Thoracic aorta (tissue), 2 donors: ENCODE results near the gene SLFN12L. TPM values are rescaled to one million over a fixed set of nuclear protein-coding genes. Genes with fewer than 3 reads are reported as not detected.
A peak's percentile ranks its signal among the peaks of the same experiment; 100 is the strongest.
"Not testable (repeated sequence)": the region's sequence is repeated elsewhere in the genome, so short reads cannot be mapped to it uniquely, and the experiment has no call there.

Experiments
- ATAC-seq: fragments of 150-250 bp; one replicate; pipeline ENCODE4 v1.8.0; 2017; ENCODE audit warnings: low read depth; ENCODE audit not compliant: insufficient number of reproducible peaks, low FRiP score
- DNase-seq: peaks from one replicate; pipeline ENCODE4 v3.0.0-alpha.2; 2020; ENCODE audit warnings: low spot score
- H3K27ac ChIP-seq, 2 donors: fragments of 200-600 bp; sonication (generic); 1 replicate in 1 of 2; 2 replicates in 1 of 2; pipeline ENCODE4 v1.5.1; 2016; ENCODE audit warnings: mild to moderate bottlenecking in 2 of 2, moderate library complexity in 2 of 2
- H3K27me3 ChIP-seq: fragments of 200-600 bp; sonication (generic); replicated peaks from 2 replicates; pipeline ENCODE4 v1.6.0; 2016; ENCODE audit warnings: mild to moderate bottlenecking; ENCODE audit not compliant: insufficient read depth
- H3K36me3 ChIP-seq: fragments of 200-600 bp; sonication (generic); one replicate; pipeline ENCODE4 v1.5.1; 2016
- H3K4me1 ChIP-seq, 2 donors: fragments of 200-600 bp; sonication (generic); 1 replicate in 1 of 2; 2 replicates in 1 of 2; pipeline versions ENCODE4 v1.5.1 to v1.6.0; 2016; ENCODE audit warnings: low read depth in 2 of 2, mild to moderate bottlenecking in 1 of 2; ENCODE audit not compliant: control insufficient read depth in 1 of 2
- H3K4me3 ChIP-seq: fragments of 200-600 bp; sonication (generic); 2 replicates; pipeline ENCODE4 v1.5.1; 2016; ENCODE audit warnings: mild to moderate bottlenecking
- H3K9me3 ChIP-seq: fragments of 200-600 bp; sonication (generic); 2 replicates; pipeline ENCODE4 v1.5.1; 2016
- total RNA-seq, 2 donors: library from RNA; depleted of rRNA; stranded (reverse); fragments of >200 nt; gene quantifications; one replicate each; pipeline versions ENCODE4 v1.1.0 to v1.2.3, GENCODE V29; 2016
- TF ChIP-seq, protein P1 (sequence below): fragments of 200-600 bp; sonication (generic); IDR thresholded peaks from one replicate; pipeline ENCODE4 v1.5.1; 2019; ENCODE audit warnings: antibody characterized with exemption

Gene SLFN12L
- total RNA-seq, 2 donors from 2014 or later: 4.1 to 4.2 TPM

DNA sequence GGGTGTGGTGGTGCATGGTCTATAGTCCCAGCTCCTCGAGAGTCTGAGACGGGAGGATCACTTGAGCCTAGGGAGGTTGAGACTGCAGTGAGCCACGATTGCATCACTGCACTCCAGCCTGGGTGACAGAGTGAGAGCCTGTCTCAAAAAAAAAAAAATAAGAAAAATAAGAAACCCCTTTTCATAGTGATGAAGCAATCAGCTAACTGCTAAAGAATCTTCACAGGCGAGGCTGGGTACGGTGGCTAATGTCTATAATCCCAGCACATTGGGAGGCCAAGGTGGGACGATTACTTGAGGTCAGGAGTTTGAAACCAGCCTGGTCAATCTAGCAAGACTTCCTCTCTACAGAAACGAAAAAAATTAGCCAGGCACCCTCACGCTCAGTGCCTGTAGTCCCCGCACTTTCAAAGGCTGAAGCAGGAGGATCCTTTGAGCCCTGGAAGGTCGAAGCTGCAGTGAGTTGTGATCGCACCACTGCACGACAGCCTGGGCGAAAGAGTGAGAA is 760 bp downstream of the SLFN12L start:
- peaks cover 0 to 5% of the 10 kb centered on the region in 2 donors for H3K4me1 ChIP-seq
- no peak for DNase-seq
- ATAC-seq: no peak
- H3K36me3 ChIP-seq: no peaks in the 10 kb centered on the region
- no peak overlapping the region for H3K27ac ChIP-seq
- TF ChIP-seq, protein P1, sequence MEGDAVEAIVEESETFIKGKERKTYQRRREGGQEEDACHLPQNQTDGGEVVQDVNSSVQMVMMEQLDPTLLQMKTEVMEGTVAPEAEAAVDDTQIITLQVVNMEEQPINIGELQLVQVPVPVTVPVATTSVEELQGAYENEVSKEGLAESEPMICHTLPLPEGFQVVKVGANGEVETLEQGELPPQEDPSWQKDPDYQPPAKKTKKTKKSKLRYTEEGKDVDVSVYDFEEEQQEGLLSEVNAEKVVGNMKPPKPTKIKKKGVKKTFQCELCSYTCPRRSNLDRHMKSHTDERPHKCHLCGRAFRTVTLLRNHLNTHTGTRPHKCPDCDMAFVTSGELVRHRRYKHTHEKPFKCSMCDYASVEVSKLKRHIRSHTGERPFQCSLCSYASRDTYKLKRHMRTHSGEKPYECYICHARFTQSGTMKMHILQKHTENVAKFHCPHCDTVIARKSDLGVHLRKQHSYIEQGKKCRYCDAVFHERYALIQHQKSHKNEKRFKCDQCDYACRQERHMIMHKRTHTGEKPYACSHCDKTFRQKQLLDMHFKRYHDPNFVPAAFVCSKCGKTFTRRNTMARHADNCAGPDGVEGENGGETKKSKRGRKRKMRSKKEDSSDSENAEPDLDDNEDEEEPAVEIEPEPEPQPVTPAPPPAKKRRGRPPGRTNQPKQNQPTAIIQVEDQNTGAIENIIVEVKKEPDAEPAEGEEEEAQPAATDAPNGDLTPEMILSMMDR: no peak
- H3K27me3 ChIP-seq: no peaks in the 10 kb centered on the region
- H3K9me3 ChIP-seq: no peaks in the 10 kb centered on the region
- peak overlapping the region; percentile 3 for H3K4me3 ChIP-seq

DNA sequence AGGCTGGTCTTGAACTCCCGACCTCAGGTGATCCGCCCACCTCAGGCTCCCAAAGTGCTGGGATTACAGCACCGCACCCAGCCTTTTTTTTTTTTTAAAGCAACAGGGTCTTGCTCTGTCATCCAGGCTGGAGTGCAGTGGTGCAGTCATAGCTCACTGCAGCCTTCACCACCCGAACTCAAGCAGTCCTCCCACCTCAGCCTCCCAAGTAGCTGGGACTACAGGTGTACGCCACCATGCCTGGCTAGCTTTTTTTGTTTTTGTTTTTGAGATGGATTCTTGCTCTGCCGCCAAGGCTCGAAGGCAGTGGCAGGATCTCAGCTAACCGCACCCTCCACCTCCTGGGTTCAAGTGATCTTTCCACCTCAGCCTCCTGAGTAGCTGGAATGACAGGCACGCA is 2.1 kb downstream of the SLFN12L start:
- ATAC-seq, H3K27me3 ChIP-seq, H3K4me3 ChIP-seq, H3K9me3 ChIP-seq, H3K36me3 ChIP-seq, H3K27ac ChIP-seq, H3K4me1 ChIP-seq, DNase-seq: not testable (repeated sequence)

DNA sequence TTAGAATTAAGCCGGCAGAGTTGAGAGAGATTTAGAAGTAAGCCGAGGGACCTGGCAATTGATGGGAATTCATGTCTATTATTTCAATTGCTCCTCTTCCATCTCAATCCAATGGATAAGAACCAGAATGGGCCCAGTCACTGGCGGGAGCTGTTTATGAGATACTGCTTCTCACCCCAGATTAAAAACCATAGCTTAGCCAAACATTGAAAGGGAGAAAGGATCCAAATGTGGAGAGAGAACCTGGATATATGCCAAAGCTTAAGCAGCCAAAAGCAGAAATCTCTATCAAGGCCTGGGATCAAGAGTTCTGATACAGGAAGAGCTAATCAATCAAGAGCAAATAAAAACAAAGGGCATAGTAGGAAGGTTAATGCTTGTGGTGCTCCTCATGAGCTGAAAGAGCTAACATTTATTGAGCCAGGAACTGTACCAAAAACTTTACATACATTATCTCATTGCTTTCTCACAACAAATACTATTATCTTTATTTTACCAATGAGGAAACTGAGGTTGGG is 2.8 kb downstream of the SLFN12L start:
- peaks cover 0 to 4% of the 10 kb centered on the region in 2 donors for H3K4me1 ChIP-seq
- TF ChIP-seq, protein P1: no peak
- no peaks in the 10 kb centered on the region for H3K27me3 ChIP-seq
- H3K36me3 ChIP-seq: no peaks in the 10 kb centered on the region
- H3K9me3 ChIP-seq: no peaks in the 10 kb centered on the region
- ATAC-seq (no peak), DNase-seq (no peak)
- no peak overlapping the region for H3K27ac ChIP-seq
- no peak overlapping the region for H3K4me3 ChIP-seq

DNA sequence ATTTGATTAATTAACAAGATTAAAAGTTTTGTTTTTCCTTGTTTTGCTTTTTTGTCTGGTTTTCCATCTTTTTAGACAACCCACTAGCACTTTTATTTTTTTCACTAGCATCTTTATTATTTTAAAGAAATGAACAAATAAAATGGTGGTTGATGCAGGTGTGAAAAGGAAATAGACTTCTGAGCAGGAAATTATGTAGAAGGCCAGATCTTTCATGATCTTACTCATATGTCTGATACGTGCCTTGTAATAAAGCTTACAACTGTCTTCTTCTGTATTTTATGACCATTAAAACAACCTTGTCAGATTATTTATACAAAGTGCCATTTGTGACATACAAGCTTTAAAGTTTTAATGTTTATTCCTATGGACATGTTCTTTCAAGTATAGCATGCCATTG is 6.3 kb downstream of the SLFN12L start:
- Histone ChIP-seq H3K4me3 (no peak overlapping the region), H3K4me1 (no peaks in the 10 kb centered on the region), H3K36me3 (no peaks in the 10 kb centered on the region), H3K27ac (no peak overlapping the region), H3K27me3 (no peaks in the 10 kb centered on the region), H3K9me3 (no peaks in the 10 kb centered on the region)
- ATAC-seq: no peak
- TF ChIP-seq, protein P1: no peak
- no peak for DNase-seq

DNA sequence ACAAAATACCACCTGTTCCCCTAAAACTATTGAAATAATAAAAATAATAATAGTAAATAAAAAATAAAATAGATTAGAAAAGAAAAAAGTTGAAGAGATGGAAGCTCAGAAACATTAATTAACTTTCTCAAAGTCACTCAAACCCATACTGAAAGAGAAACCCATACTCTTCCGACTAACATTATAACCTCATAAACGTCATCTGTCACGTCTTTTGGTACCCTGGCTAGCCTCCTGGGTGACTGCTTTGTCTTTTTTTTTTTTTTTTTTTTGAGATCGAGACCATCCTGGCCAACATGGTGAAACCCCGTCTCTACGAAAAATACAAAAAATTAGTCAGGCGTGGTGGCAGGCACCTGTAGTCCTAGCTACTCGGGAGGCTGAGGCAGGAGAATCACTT is 7.6 kb downstream of the SLFN12L start:
- TF ChIP-seq, protein P1: no peak
- no peaks in the 10 kb centered on the region for H3K27me3 ChIP-seq
- ATAC-seq (no peak), DNase-seq (no peak)
- no peaks in the 10 kb centered on the region for H3K9me3 ChIP-seq
- no peak overlapping the region for H3K27ac ChIP-seq
- H3K4me3 ChIP-seq: no peak overlapping the region
- H3K4me1 ChIP-seq: no peaks in the 10 kb centered on the region
- no peaks in the 10 kb centered on the region for H3K36me3 ChIP-seq

DNA sequence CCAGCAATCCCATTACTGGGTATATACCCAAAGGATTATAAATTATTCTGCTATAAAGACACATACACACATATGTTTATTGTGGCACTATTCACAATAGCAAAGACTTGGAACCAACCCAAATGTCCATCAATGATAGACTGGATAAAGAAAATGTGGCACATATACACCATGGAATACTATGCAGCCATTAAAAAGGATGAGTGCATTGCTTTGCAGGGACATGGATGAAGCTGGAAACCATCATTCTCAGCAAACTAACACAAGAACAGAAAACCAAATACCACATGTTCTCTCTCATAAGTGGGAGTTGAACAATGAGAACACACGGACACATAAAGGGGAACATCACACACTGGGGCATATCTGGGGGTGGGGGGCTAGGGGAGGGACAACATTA is 8.2 kb downstream of the SLFN12L start:
- H3K9me3 ChIP-seq, H3K36me3 ChIP-seq, ATAC-seq, H3K27me3 ChIP-seq, DNase-seq, H3K27ac ChIP-seq, H3K4me1 ChIP-seq, H3K4me3 ChIP-seq: not testable (repeated sequence)
